Epithelial cell of proximal tubule (primary cell): ENCODE data around the gene FMN2. TPM values are rescaled to one million over a fixed set of nuclear protein-coding genes. Genes with fewer than 3 reads are reported as not detected.

Source experiments
- DNase-seq: peaks from one replicate; pipeline ENCODE4 v3.0.0-alpha.2; 2011; ENCODE audit warnings: low read depth
- H3K4me3 ChIP-seq: 2 replicates; pipeline ENCODE4 v1.5.1; 2011; ENCODE audit warnings: low read depth, mild to moderate bottlenecking, low read length
- CTCF ChIP-seq: conservative IDR thresholded peaks from 2 replicates; pipeline ENCODE4 v1.5.1; 2012; ENCODE audit warnings: low read depth, mild to moderate bottlenecking, low read length
- total RNA-seq: library from RNA; depleted of rRNA; stranded (reverse); fragments of >200 nt; gene quantifications from 2 replicates; pipeline ENCODE4 v1.2.3, GENCODE V29; 2015

Gene FMN2
- total RNA-seq, 1 donor from 2014 or later: 0.86 TPM

DNA sequence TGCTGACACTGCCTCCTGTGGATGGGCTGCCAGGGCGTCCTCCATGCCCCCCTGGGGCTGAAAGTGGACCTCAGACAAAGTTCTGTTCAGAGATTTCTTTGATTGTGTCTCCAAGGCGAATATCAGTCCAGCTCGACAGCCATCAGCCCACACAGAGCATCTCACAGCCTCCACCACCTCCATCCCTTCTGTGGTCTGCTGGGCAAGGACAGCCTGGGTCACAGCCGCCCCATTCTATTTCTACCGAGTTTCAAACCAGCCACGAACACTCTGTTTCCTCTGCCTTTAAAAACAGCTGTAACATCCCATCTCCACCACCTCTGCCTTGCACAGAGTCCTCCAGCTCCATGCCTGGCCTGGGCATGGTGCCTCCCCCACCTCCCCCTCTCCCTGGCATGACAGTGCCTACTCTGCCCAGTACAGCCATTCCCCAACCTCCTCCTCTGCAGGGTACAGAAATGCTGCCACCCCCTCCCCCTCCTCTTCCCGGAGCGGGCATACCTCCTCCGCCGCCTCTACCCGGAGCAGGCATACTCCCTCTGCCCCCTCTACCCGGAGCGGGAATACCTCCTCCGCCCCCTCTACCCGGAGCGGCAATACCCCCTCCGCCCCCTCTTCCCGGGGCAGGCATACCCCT lies 115.5 kb downstream of the FMN2 start:
- no peak overlapping the region for H3K4me3 ChIP-seq
- no peak for TF ChIP-seq CTCF
- DNase-seq: no peak

- TF ChIP-seq CTCF: no peak
- H3K4me3 ChIP-seq: no peak overlapping the region
- no peak for DNase-seq
These were observed 118.3 kb downstream of the FMN2 start for GRCh38 chr1:240210026-240210425.

- no peak for DNase-seq
- TF ChIP-seq CTCF: no peak
- no peak overlapping the region for H3K4me3 ChIP-seq
These were observed 120.9 kb downstream of the FMN2 start for GRCh38 chr1:240212556-240212955.

DNA sequence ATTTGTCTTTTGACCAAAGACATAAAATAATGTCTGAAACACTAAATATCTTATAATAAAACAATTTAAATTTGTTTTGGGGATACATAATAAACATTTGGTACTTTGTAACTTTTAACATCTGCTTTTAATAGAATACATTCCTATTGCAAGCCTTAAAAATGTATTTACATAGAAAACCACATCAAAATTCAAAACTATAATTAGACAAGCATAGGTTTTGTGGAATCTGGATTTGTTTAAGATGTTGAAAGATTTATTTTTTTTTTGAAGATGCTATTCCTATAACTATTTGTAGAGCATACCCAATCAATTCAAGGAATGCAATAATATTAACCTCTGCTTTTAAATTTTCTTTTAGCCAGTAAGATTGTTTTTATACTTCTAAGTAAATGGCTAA lies 125.7 kb downstream of the FMN2 start:
- no peak for DNase-seq
- no peak for TF ChIP-seq CTCF
- H3K4me3 ChIP-seq: no peak overlapping the region

DNA sequence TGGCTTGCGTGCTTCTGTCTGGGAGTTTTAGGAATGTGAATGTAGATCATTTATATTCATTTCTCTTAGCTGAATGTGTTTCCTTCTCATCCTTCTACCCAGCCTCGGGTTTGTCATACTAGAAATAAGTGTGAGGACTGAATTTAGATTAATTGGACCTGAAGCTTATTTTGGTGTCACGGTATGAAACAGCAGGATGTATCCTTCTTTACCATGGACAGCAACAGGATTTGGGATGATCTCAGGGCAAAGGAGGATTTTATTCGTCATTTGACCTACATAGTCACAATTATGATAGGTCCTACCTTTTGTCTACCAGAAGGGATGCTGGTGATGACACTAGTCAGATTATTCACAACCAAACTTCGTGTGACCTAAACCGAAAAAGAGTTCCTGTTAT lies 127.4 kb downstream of the FMN2 start:
- no peak overlapping the region for H3K4me3 ChIP-seq
- TF ChIP-seq CTCF: no peak
- no peak for DNase-seq

DNA sequence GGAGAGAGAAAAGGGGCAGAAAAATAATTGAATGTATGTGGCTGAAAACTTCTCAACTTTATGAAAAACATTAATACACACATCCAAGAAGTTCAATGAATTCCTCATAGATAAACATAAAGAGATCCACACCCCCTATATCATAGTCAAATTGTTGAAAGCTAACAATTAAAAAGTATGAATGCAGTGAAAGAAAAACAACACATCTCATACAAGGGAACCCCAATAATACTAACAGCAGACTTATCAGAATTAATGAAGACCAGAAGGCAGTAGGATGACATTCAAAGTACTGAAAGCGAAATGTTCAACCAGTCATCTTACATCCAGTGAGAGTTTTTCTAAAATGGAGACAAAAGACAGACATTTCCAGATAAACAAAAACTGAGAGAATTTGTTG lies 134.4 kb downstream of the FMN2 start:
- DNase-seq: no peak
- no peak for TF ChIP-seq CTCF
- H3K4me3 ChIP-seq: no peak overlapping the region

DNA sequence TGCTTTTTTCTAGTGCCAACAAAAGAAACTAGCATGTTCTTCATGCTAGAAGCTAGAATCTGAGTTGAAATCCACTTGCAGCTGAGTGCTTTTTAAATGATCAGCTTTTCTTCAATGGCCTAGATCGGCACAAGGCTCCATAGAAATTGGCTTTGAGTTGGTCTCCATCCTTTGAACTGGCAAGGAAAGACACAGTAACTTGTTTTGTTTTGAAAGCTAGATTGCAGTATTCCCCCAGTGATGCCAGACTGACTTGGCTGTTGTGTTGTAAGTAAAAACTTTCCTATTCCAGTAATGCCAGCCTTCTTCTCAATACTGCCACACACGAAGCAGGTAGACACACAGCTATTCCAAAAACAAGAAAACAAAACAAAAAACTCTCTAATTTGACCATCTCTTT lies 139.1 kb downstream of the FMN2 start:
- TF ChIP-seq CTCF: no peak
- DNase-seq: no peak
- no peak overlapping the region for H3K4me3 ChIP-seq
